Endodermal cell (in vitro differentiated cells): ENCODE results near the gene CASK. TPM values are rescaled to one million over a fixed set of nuclear protein-coding genes. Genes with fewer than 3 reads are reported as not detected.

Source experiments
- DNase-seq: peaks from one replicate; pipeline ENCODE4 v3.0.0-alpha.2; 2017
- H3K27ac ChIP-seq: 2 replicates; pipeline ENCODE4 v1.5.1; 2013; ENCODE audit warnings: mild to moderate bottlenecking, low read depth, low read length, moderate library complexity
- H3K27me3 ChIP-seq: 2 replicates; pipeline ENCODE4 v1.6.1; 2013; ENCODE audit warnings: mild to moderate bottlenecking, low read length, moderate library complexity; ENCODE audit not compliant: insufficient read depth, control insufficient read depth, poor library complexity, severe bottlenecking
- H3K36me3 ChIP-seq: 2 replicates; pipeline ENCODE4 v1.7.0; 2013; ENCODE audit warnings: mild to moderate bottlenecking, low read length, moderate library complexity; ENCODE audit not compliant: control insufficient read depth, insufficient read depth
- H3K4me1 ChIP-seq: one replicate; pipeline ENCODE4 v1.7.0; 2013; ENCODE audit warnings: low read length; ENCODE audit not compliant: control insufficient read depth, insufficient read depth
- H3K4me3 ChIP-seq: 2 replicates; pipeline ENCODE4 v1.5.1; 2013; ENCODE audit warnings: mild to moderate bottlenecking, low read length, moderate library complexity
- H3K9ac ChIP-seq: 2 replicates; pipeline ENCODE4 v1.6.1; 2013; ENCODE audit warnings: mild to moderate bottlenecking, low read length, moderate library complexity; ENCODE audit not compliant: poor library complexity, severe bottlenecking; ENCODE audit errors: extremely low read depth
- H3K9me3 ChIP-seq: 2 replicates; pipeline ENCODE4 v1.6.1; 2013; ENCODE audit warnings: mild to moderate bottlenecking, low read length, moderate library complexity; ENCODE audit not compliant: control insufficient read depth
- H3K27ac Mint-ChIP-seq: 2 replicates; pipeline ENCODE4 v1.8.0; 2020; ENCODE audit warnings: mixed read lengths
- H3K27me3 Mint-ChIP-seq: 2 replicates; pipeline ENCODE4 v1.8.0; 2021; ENCODE audit warnings: mild to moderate bottlenecking, mixed read lengths; ENCODE audit not compliant: insufficient read depth
- H3K36me3 Mint-ChIP-seq: 2 replicates; pipeline ENCODE4 v1.8.0; 2020; ENCODE audit warnings: low read depth, mixed read lengths
- H3K4me1 Mint-ChIP-seq: 2 replicates; pipeline ENCODE4 v1.8.0; 2020; ENCODE audit warnings: mixed read lengths
- H3K4me3 Mint-ChIP-seq: 2 replicates; pipeline ENCODE4 v1.8.0; 2020; ENCODE audit warnings: mild to moderate bottlenecking, moderate library complexity, mixed read lengths
- H3K9me3 Mint-ChIP-seq: 2 replicates; pipeline ENCODE4 v1.8.0; 2020; ENCODE audit warnings: mild to moderate bottlenecking, mixed read lengths
- CTCF ChIP-seq: fragments of 200-600 bp; sonication (generic); conservative IDR thresholded peaks from 2 replicates; pipeline ENCODE4 v1.5.0; 2021; ENCODE audit warnings: antibody characterized with exemption, mild to moderate bottlenecking
- WGBS, 2 experiments: methylation state at CpG; one replicate each; pipeline versions ENCODE4 v1.1.5 to v1.1.7; 2013; ENCODE audit warnings: missing lambda C conversion rate in 2 of 2, mixed read lengths in 1 of 2; ENCODE audit not compliant: insufficient coverage in 1 of 2, insufficient read length in 1 of 2; 5-methylcytosine and 5-hydroxymethylcytosine counted together
- total RNA-seq, 2 donors: library from RNA; stranded (reverse); fragmentation: NEBNext Ultra II Directional in 1 of 2; extraction: Animal tissue kit (Norgen Biotek cat#: 25700) in 1 of 2; gene quantifications; 2 replicates in 1 of 2; 3 replicates in 1 of 2; pipeline ENCODE4 v1.2.1, GENCODE V29; 2021

CASK gene
- total RNA-seq, 2 donors from 2014 or later, result 79.1 to 87.1 TPM

- H3K36me3 Mint-ChIP-seq, result no peaks in the 10 kb centered on the region
- H3K27ac ChIP-seq, result no peak overlapping the region
- H3K27me3 Mint-ChIP-seq, result no peaks in the 10 kb centered on the region
- no peak for DNase-seq
- no peak overlapping the region for H3K9ac ChIP-seq
- H3K27me3 ChIP-seq, result no peaks in the 10 kb centered on the region
- H3K36me3 ChIP-seq, result peaks cover 11% of the 10 kb centered on the region
- no peak for TF ChIP-seq CTCF
- no peak overlapping the region for H3K27ac Mint-ChIP-seq
- no peaks in the 10 kb centered on the region for H3K9me3 ChIP-seq
- H3K4me1 ChIP-seq, result no peaks in the 10 kb centered on the region
- H3K9me3 Mint-ChIP-seq, result peaks cover 22% of the 10 kb centered on the region
- no peak overlapping the region for H3K4me3 Mint-ChIP-seq
- no peak overlapping the region for H3K4me3 ChIP-seq
- WGBS, 2 experiments, result 91% methylated on average over 3 of the region's 3 CpGs; no CpG with 5 or more reads in 1 of the 2 experiments
- H3K4me1 Mint-ChIP-seq, result peaks cover 11% of the 10 kb centered on the region
Observed at GRCh38 chrX:41590641-41591040, 332.7 kb downstream of the CASK start.

- TF ChIP-seq CTCF, result no peak
- Histone ChIP-seq H3K4me3 (no peak overlapping the region), H3K36me3 (peaks cover 16% of the 10 kb centered on the region), H3K27me3 (no peaks in the 10 kb centered on the region), H3K27ac (no peak overlapping the region), H3K4me1 (no peaks in the 10 kb centered on the region), H3K9ac (no peak overlapping the region), H3K9me3 (no peaks in the 10 kb centered on the region)
- WGBS, 2 experiments, result 86 to 93% methylated on average over 4 to 5 of the region's 5 CpGs
- Mint-ChIP-seq H3K27me3 (no peaks in the 10 kb centered on the region), H3K27ac (peak overlapping the region; percentile 61), H3K36me3 (peaks cover 4% of the 10 kb centered on the region), H3K9me3 (peaks cover 23% of the 10 kb centered on the region), H3K4me1 (peaks cover 11% of the 10 kb centered on the region), H3K4me3 (no peak overlapping the region)
- DNase-seq, result no peak
Observed at GRCh38 chrX:41589634-41590270, 333.6 kb downstream of the CASK start.

GRCh38 chrX:41588271-41588670, 335.1 kb downstream of the CASK start:
- Histone ChIP-seq H3K36me3 (peaks cover 16% of the 10 kb centered on the region), H3K9me3 (no peaks in the 10 kb centered on the region), H3K27ac (no peak overlapping the region), H3K4me3 (no peak overlapping the region), H3K27me3 (no peaks in the 10 kb centered on the region), H3K9ac (no peak overlapping the region), H3K4me1 (no peaks in the 10 kb centered on the region)
- no peak overlapping the region for H3K4me3 Mint-ChIP-seq
- peaks cover 20% of the 10 kb centered on the region for H3K9me3 Mint-ChIP-seq
- peaks cover 11% of the 10 kb centered on the region for H3K4me1 Mint-ChIP-seq
- DNase-seq, result no peak
- peak overlapping the region; percentile 35 for H3K27ac Mint-ChIP-seq
- no peaks in the 10 kb centered on the region for H3K27me3 Mint-ChIP-seq
- peaks cover 7% of the 10 kb centered on the region for H3K36me3 Mint-ChIP-seq
- TF ChIP-seq CTCF, result no peak
- WGBS, 2 experiments, result 98% methylated on average over 3 of the region's 4 CpGs; no CpG with 5 or more reads in 1 of the 2 experiments
